Mesendoderm (in vitro differentiated cells): Measurements from ENCODE around the gene EBF3.
A peak's percentile ranks its signal among the peaks of the same experiment; 100 is the strongest.

Experiments
- DNase-seq: peaks from one replicate; pipeline ENCODE4 v3.0.0; 2013
- H2AK5ac ChIP-seq: 2 replicates; pipeline ENCODE4 v1.6.1; 2013; ENCODE audit warnings: low read length, inconsistent platforms
- H2BK120ac ChIP-seq: 2 replicates; pipeline ENCODE4 v1.6.1; 2013; ENCODE audit warnings: low read depth, mild to moderate bottlenecking, low read length, moderate library complexity, mixed read lengths
- H2BK15ac ChIP-seq: replicated peaks from 2 replicates; pipeline ENCODE4 v1.6.1; 2013; ENCODE audit warnings: low read depth, mild to moderate bottlenecking, moderate library complexity
- H2BK5ac ChIP-seq: 2 replicates; pipeline ENCODE4 v1.6.1; 2013; ENCODE audit warnings: low read length, inconsistent platforms
- H3K18ac ChIP-seq: 2 replicates; pipeline ENCODE4 v1.6.1; 2013; ENCODE audit warnings: mild to moderate bottlenecking, low read length, mixed read lengths
- H3K23ac ChIP-seq: one replicate; pipeline ENCODE4 v1.6.1; 2013; ENCODE audit warnings: low read length
- H3K27ac ChIP-seq: 2 replicates; pipeline ENCODE4 v1.5.1; 2013; ENCODE audit warnings: low read depth, mild to moderate bottlenecking, inconsistent platforms, low read length, moderate library complexity
- H3K27me3 ChIP-seq: 2 replicates; pipeline ENCODE4 v1.6.1; 2013; ENCODE audit warnings: low read length, control low read depth, mild to moderate bottlenecking, inconsistent platforms; ENCODE audit not compliant: insufficient read depth, poor library complexity
- H3K36me3 ChIP-seq: 2 replicates; pipeline ENCODE4 v1.6.1; 2013; ENCODE audit warnings: low read length, inconsistent platforms; ENCODE audit not compliant: control insufficient read depth, insufficient read depth
- H3K4ac ChIP-seq: one replicate; pipeline ENCODE4 v1.6.1; 2013; ENCODE audit warnings: low read depth, mild to moderate bottlenecking, low read length, moderate library complexity
- H3K4me1 ChIP-seq: 2 replicates; pipeline ENCODE4 v1.6.1; 2013; ENCODE audit warnings: low read depth, low read length, inconsistent platforms; ENCODE audit not compliant: control insufficient read depth
- H3K4me2 ChIP-seq: 2 replicates; pipeline ENCODE4 v1.6.1; 2013; ENCODE audit warnings: low read length
- H3K4me3 ChIP-seq: 2 replicates; pipeline ENCODE4 v1.5.1; 2013; ENCODE audit warnings: mild to moderate bottlenecking, low read length
- H3K56ac ChIP-seq: one replicate; pipeline ENCODE4 v1.6.1; 2013; ENCODE audit warnings: low read length
- H3K79me1 ChIP-seq: 2 replicates; pipeline ENCODE4 v1.6.1; 2013; ENCODE audit warnings: low read length, inconsistent platforms
- H3K79me2 ChIP-seq: 2 replicates; pipeline ENCODE4 v1.6.1; 2013; ENCODE audit warnings: mild to moderate bottlenecking, low read length; ENCODE audit not compliant: control insufficient read depth, insufficient read depth
- H3K9ac ChIP-seq: 2 replicates; pipeline ENCODE4 v1.6.1; 2013; ENCODE audit warnings: low read length, inconsistent platforms
- H4K5ac ChIP-seq: one replicate; pipeline ENCODE4 v1.6.1; 2013; ENCODE audit warnings: low read length
- H4K8ac ChIP-seq: one replicate; pipeline ENCODE4 v1.6.1; 2013; ENCODE audit warnings: low read depth, mild to moderate bottlenecking, control low read depth, low read length, moderate library complexity
- WGBS: extraction: QIAGEN DNeasy Blood & Tissue Kit; methylation state at CpG from one replicate; pipeline ENCODE4 v1.1.7; 2013; ENCODE audit warnings: low lambda C conversion rate, missing lambda C conversion rate; ENCODE audit not compliant: insufficient coverage; ENCODE audit errors: extremely low coverage; 5-methylcytosine and 5-hydroxymethylcytosine counted together

The EBF3 gene

DNA sequence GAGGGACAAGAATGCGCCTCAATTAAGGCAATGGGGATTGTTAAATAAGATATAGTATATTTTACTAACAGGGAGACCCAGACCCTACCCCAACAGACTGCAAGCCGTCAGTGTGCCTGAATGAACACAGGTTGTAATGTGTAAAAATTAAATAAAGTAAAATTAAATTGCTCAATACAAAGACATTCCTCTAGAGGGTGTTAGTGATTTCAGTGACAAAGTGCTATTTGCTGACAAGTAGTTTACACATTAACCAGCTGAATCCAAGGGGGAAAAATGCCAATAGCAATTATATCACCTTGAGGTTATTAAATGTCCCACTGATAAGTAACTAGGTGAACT is 110.5 kb downstream of the EBF3 start:
- Histone ChIP-seq H2BK120ac (no peak overlapping the region), H3K79me1 (no peaks in the 10 kb centered on the region), H2BK15ac (no peak overlapping the region), H3K27ac (no peak overlapping the region), H3K4me2 (no peak overlapping the region), H3K4me1 (no peaks in the 10 kb centered on the region), H3K23ac (no peak overlapping the region), H4K8ac (no peak overlapping the region), H3K4me3 (no peak overlapping the region), H2AK5ac (no peak overlapping the region), H4K5ac (no peak overlapping the region), H2BK5ac (no peak overlapping the region), H3K27me3 (no peaks in the 10 kb centered on the region), H3K79me2 (no peaks in the 10 kb centered on the region), H3K36me3 (no peaks in the 10 kb centered on the region), H3K18ac (no peak overlapping the region), H3K56ac (no peak overlapping the region), H3K9ac (no peak overlapping the region), H3K4ac (no peak overlapping the region)
- peak; percentile 32 for DNase-seq
- WGBS: no CpG with 5 or more reads among the region's 2 CpGs

DNA sequence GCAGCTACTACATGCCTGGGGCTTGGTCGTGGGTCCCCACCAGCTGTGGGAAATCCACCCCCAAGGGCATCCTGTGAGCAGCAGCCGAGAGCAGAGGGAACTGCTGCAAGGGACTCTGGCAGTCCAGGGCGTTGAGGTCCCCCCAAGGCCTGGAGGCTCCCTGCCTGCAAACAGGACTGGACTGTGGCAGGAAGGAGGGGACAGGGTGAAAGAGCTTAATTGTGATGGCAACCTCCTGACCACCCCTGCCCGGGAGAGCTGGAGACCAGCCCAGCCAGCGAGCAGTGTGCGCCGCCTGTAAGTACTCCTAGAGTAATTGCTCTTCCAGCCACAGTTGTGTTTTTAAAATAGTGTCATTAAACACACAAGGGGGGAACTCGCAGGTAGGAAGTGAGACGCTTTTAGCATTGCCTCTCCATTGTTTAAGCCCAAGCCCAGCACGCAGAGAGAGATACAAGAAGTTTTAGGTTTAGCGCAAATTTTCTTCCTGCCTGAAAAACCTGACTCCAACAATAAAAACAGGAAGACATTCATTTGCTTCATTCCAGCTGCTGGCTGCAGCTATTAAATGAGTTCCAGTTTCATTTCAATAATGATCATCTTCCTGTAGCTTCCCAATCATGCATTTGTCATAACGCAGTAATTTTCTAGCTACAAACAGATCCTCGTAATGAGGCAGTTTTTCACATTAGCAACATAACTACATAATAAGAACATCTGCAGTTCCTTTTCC is 111.1 kb downstream of the EBF3 start:
- no peak overlapping the region for H3K23ac ChIP-seq
- no peak overlapping the region for H3K4ac ChIP-seq
- H2AK5ac ChIP-seq: no peak overlapping the region
- H3K4me2 ChIP-seq: no peak overlapping the region
- no peaks in the 10 kb centered on the region for H3K79me2 ChIP-seq
- no CpG with 5 or more reads among the region's 13 CpGs for WGBS
- no peak overlapping the region for H2BK5ac ChIP-seq
- H3K36me3 ChIP-seq: no peaks in the 10 kb centered on the region
- no peak overlapping the region for H3K18ac ChIP-seq
- DNase-seq: no peak
- no peak overlapping the region for H2BK15ac ChIP-seq
- H3K27me3 ChIP-seq: no peaks in the 10 kb centered on the region
- no peak overlapping the region for H2BK120ac ChIP-seq
- no peak overlapping the region for H4K5ac ChIP-seq
- no peaks in the 10 kb centered on the region for H3K79me1 ChIP-seq
- H3K9ac ChIP-seq: no peak overlapping the region
- no peak overlapping the region for H3K56ac ChIP-seq
- H3K27ac ChIP-seq: no peak overlapping the region
- no peak overlapping the region for H4K8ac ChIP-seq
- H3K4me3 ChIP-seq: no peak overlapping the region
- no peaks in the 10 kb centered on the region for H3K4me1 ChIP-seq

GRCh38 chr10:129851941-129852640 is 112.0 kb downstream of the EBF3 start:
- Histone ChIP-seq H3K36me3 (no peaks in the 10 kb centered on the region), H2BK5ac (no peak overlapping the region), H4K8ac (no peak overlapping the region), H2BK15ac (no peak overlapping the region), H3K79me2 (no peaks in the 10 kb centered on the region), H3K27ac (no peak overlapping the region), H3K4me3 (no peak overlapping the region), H3K9ac (no peak overlapping the region), H3K18ac (no peak overlapping the region), H2AK5ac (no peak overlapping the region), H3K79me1 (no peaks in the 10 kb centered on the region), H4K5ac (no peak overlapping the region), H2BK120ac (no peak overlapping the region), H3K27me3 (no peaks in the 10 kb centered on the region), H3K4me1 (no peaks in the 10 kb centered on the region), H3K4ac (no peak overlapping the region), H3K23ac (no peak overlapping the region), H3K4me2 (no peak overlapping the region), H3K56ac (no peak overlapping the region)
- no peak for DNase-seq
- WGBS: no CpG with 5 or more reads among the region's 19 CpGs

DNA sequence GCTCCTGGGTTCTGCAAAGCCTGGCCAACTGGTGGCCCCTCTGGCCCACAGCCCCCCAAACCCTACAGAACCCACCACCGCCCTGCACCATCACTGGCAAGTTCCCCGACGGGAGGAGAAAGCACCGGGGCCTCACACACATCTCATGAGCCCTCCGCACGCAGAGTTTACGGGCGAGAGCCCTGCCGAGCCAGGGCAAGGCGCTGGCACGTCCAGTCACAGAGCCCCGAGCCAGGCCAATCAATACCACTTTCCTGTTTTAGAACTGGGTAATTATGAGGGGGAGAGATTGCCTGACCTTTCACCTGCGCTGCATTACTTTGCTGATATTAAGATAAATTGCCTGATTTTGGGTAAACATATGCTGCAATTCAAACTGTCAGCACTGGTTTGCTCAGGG is 113.3 kb downstream of the EBF3 start:
- Histone ChIP-seq H3K4me3 (no peak overlapping the region), H4K5ac (no peak overlapping the region), H4K8ac (no peak overlapping the region), H3K27me3 (no peaks in the 10 kb centered on the region), H3K27ac (no peak overlapping the region), H2AK5ac (no peak overlapping the region), H3K4me1 (no peaks in the 10 kb centered on the region), H3K4ac (no peak overlapping the region), H3K36me3 (no peaks in the 10 kb centered on the region), H2BK120ac (no peak overlapping the region), H3K18ac (no peak overlapping the region), H3K79me1 (no peaks in the 10 kb centered on the region), H3K4me2 (no peak overlapping the region), H2BK15ac (no peak overlapping the region), H2BK5ac (no peak overlapping the region), H3K23ac (no peak overlapping the region), H3K79me2 (no peaks in the 10 kb centered on the region), H3K56ac (no peak overlapping the region), H3K9ac (no peak overlapping the region)
- DNase-seq: no peak
- no CpG with 5 or more reads among the region's 13 CpGs for WGBS

- no peak overlapping the region for H2BK120ac ChIP-seq
- no peak overlapping the region for H2BK5ac ChIP-seq
- H3K9ac ChIP-seq: no peak overlapping the region
- no peak overlapping the region for H3K4ac ChIP-seq
- no peaks in the 10 kb centered on the region for H3K79me2 ChIP-seq
- no peaks in the 10 kb centered on the region for H3K4me1 ChIP-seq
- no peak overlapping the region for H2AK5ac ChIP-seq
- H4K5ac ChIP-seq: no peak overlapping the region
- no peaks in the 10 kb centered on the region for H3K27me3 ChIP-seq
- no peak overlapping the region for H4K8ac ChIP-seq
- no peak overlapping the region for H3K4me2 ChIP-seq
- no peak overlapping the region for H2BK15ac ChIP-seq
- H3K18ac ChIP-seq: no peak overlapping the region
- no peak overlapping the region for H3K56ac ChIP-seq
- no peaks in the 10 kb centered on the region for H3K36me3 ChIP-seq
- no peak for DNase-seq
- no peak overlapping the region for H3K23ac ChIP-seq
- H3K79me1 ChIP-seq: no peaks in the 10 kb centered on the region
- H3K4me3 ChIP-seq: no peak overlapping the region
- WGBS: no CpG with 5 or more reads among the region's 10 CpGs
- no peak overlapping the region for H3K27ac ChIP-seq
Observed at GRCh38 chr10:129850316-129850715, 113.8 kb downstream of the EBF3 start.
